ENCODE results near the gene PPARG.

- TF ChIP-seq ZNF274 (IDR thresholded peaks at IDR 0.05; ENCODE audit: low read depth, low read length) (no peak), YY1 (IDR thresholded peaks at IDR 0.05; ENCODE audit: insufficient read depth, insufficient read length) (no peak), SUZ12 (IDR thresholded peaks at IDR 0.05; ENCODE audit: extremely low read depth, insufficient read depth, insufficient read length) (no peak)
Measured at GRCh38 chr3:12401208-12401607, 112.3 kb downstream of the PPARG start.
